Lower leg skin (tissue), 3 donors: ENCODE data around the gene TRPC4AP.

ENCODE experiments used
- POLR2A ChIP-seq, 2 donors: fragments of 450-650 bp; IDR thresholded peaks; one replicate each; pipeline ENCODE4 v1.6.1; 2016 to 2017; ENCODE audit warnings: antibody characterized with exemption in 2 of 2, mild to moderate bottlenecking in 1 of 2, moderate library complexity in 1 of 2
- TF ChIP-seq, protein P1 (sequence below), 3 donors: fragments of 450-650 bp; IDR thresholded peaks; one replicate each; pipeline ENCODE4 v1.5.1; 2016; ENCODE audit warnings: antibody characterized with exemption in 3 of 3, mild to moderate bottlenecking in 3 of 3, moderate library complexity in 2 of 3

DNA sequence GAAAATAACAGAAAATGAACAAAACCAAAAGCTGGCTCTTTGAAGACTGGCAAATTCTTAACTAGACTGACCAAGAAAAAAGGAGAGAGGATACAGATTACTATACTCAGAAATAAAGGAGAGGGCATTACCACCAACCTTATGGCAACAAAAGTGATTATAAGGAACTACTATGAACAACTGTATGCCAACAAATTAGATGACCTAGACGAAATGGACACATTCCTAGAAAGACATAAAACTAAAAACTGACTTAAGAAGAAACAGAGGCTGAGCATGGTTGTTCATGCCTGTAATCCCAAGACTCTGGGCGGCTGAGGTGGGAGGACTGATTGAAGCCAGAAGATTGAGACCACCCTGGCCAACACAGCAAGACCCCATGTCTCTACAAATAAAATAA is 33.5 kb downstream of the TRPC4AP start:
- TF ChIP-seq, protein P1, sequence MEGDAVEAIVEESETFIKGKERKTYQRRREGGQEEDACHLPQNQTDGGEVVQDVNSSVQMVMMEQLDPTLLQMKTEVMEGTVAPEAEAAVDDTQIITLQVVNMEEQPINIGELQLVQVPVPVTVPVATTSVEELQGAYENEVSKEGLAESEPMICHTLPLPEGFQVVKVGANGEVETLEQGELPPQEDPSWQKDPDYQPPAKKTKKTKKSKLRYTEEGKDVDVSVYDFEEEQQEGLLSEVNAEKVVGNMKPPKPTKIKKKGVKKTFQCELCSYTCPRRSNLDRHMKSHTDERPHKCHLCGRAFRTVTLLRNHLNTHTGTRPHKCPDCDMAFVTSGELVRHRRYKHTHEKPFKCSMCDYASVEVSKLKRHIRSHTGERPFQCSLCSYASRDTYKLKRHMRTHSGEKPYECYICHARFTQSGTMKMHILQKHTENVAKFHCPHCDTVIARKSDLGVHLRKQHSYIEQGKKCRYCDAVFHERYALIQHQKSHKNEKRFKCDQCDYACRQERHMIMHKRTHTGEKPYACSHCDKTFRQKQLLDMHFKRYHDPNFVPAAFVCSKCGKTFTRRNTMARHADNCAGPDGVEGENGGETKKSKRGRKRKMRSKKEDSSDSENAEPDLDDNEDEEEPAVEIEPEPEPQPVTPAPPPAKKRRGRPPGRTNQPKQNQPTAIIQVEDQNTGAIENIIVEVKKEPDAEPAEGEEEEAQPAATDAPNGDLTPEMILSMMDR (IDR thresholded peaks at IDR 0.05): no peak
- TF ChIP-seq POLR2A (IDR thresholded peaks at IDR 0.05): no peak
